ENCODE data around the gene MS4A18. TPM values are rescaled to one million over a fixed set of nuclear protein-coding genes. Genes with fewer than 3 reads are reported as not detected.
"Not testable (repeated sequence)": the region's sequence is repeated elsewhere in the genome, so short reads cannot be mapped to it uniquely, and the experiment has no call there.

MS4A18 gene
- not detected in 2 replicates for total RNA-seq (2014; rRNA removed; shearing (Covaris generic))

- no peak for DNase-seq (ENCODE audit: low read depth)
Observed at GRCh38 chr11:60724420-60724819, at the start of gene MS4A18. Gene MS4A18 (plus strand): TSS chr11:60724720.

- DNase-seq (ENCODE audit: low read depth) = not testable (repeated sequence)
Observed at GRCh38 chr11:60678231-60678630, 46.3 kb upstream of the MS4A18 start.

GRCh38 chr11:60679879-60680278 is 44.6 kb upstream of the MS4A18 start:
- no peak for DNase-seq (ENCODE audit: low read depth)

DNA sequence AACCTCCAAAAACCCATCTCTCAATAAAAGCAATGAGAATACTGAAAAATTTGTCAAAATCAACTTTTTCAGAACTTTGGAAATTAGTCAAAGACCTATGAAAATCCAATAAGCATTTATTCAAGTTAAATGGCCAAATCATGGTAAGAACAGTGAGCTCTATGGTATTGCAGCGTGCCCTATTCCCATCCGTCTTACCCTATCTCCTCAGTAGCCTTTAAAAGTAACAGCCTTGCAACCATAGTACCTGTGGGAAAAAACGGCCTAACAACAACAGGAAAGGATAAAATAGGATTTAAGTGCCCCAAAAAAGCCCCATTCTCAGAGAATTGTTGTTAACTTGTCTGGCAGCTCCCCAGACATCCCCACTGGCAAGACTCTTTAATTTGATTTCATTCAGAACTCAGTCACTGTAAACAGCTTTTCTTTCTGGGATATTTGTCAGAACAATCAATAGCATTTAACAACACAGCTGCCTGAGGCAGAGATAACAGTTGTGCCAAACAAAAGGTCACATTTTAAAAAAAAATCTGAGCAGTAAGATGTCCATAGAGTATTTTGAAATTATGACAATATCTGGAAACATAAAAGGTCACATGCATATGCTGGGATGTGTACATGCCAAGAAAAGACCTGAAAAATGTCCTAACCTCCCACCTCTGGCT is 43.9 kb upstream of the MS4A18 start:
- no peak for DNase-seq (ENCODE audit: low read depth)

GRCh38 chr11:60684541-60684848 is 40.0 kb upstream of the MS4A18 start:
- not testable (repeated sequence) for DNase-seq (ENCODE audit: low read depth)

DNA sequence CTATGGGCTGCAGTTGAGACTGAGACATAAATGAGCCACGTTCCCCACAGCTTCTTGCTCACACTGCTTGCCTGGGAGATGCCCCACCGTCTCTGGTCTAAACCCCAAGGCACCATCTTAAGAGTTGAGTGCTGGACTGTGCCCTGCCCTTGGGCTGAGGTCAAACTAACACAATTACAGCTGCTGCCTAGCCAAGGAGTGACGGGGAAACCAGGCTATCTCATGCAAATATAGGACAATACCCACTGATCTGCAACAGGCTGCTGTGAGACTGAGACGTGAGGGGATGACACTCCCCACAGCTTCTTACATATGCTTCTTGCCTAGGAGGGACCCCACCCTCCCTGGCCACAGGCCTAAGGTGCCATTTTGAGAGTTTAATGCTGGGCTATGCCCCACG is 32.9 kb upstream of the MS4A18 start:
- no peak for DNase-seq (ENCODE audit: low read depth)

DNA sequence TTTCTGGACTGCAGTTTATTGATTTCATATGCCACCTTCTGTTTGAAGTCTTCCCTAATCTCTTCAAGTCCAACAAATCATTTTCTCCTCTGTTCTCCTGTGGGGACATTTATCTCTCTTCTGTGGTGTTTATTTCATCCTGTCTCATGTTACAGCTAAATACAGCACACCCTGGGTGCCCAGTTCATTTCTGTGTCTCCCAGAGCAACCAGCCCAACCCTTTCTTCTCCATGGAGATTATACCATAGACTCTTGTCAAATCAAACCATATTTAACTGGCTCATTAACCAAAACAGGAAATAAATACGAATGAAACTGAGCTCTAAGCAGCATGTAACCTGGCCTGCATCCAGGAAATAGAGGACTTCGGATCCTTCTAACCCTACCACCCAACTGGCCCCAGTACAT is 25.2 kb upstream of the MS4A18 start, which contains the start of gene MS4A8:
TSS of gene MS4A8 (plus strand) at position 329 of the 408 bp plus-strand sequence. CDS start 1,249 bp downstream, outside the sequence.
- peak; percentile 13 for DNase-seq (ENCODE audit: low read depth)

GRCh38 chr11:60699936-60700335 is 24.6 kb upstream of the MS4A18 start:
- DNase-seq (ENCODE audit: low read depth) = no peak

GRCh38 chr11:60700689-60701468 is 23.6 kb upstream of the MS4A18 start:
- peak; percentile 28 for DNase-seq (ENCODE audit: low read depth)

DNA sequence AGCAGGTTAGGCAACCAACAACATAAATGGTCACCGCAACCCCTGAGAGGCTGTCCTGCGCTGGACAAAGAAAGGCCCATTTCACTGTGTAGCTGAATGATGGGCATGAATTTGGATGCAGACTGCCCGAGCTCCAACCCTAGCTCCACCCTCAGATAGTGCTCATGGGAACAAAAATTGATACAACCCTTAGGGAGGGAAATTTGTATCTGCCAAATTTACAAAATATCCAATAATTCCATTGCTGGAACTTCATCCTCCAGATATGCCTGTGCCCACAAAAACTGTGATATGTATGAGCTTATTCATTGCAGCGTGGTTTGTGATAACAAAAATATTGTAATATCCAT is 23.1 kb upstream of the MS4A18 start:
- DNase-seq (ENCODE audit: low read depth) = no peak

DNA sequence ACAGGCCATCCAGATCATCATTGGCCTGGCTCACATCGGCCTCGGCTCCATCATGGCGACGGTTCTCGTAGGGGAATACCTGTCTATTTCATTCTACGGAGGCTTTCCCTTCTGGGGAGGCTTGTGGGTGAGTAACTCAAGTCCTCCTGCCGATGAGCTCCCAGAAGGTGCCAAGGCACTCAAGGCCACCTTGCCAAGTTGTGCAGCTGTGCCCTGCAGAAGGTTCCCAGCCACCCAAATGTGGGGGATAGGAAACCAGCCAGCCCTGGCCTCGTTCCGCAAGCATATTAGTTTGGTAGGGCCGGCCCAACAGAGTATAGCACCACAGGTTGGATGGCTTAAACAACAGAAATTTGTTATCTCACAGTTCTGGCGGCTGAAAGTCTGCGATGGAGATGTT is 21.1 kb upstream of the MS4A18 start:
- DNase-seq (ENCODE audit: low read depth) = no peak

- DNase-seq (ENCODE audit: low read depth) = no peak
Observed at GRCh38 chr11:60705895-60706294, 18.6 kb upstream of the MS4A18 start.

DNA sequence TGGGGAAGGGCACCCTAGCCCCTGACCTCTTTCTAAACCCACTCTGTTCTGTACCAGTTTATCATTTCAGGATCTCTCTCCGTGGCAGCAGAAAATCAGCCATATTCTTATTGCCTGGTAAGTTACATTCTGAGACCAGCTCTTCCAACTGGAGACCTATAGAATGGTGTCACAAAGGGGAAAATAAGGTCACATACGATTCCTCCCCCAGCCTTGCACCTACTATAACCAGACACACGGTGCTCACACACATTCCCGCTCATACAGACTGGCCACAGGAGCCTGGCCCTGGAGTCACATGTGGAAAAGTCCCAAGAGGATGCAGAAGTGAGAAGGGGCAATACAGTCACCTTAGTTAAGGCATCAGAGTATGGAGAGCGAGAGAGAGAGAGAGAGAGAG is 17.6 kb upstream of the MS4A18 start:
- no peak for DNase-seq (ENCODE audit: low read depth)

DNA sequence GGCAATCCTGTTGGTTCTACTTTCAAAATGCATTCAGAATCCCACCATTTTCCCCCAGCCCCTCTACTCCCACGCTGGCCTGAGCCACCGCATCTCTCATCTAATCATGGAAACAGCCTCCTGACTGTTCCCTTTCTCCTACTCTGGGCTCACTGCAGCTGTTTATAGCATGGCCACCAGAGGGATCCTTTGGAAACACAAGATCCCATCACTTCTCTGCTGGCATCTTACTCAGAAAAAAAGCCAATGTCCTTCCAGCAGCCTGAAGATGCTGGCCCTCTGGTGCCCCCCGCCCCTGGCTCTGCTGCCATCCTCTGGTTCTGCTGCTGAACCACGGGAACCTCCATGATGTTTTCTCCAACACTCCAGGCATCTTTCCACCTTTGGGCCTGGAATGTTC is 14.0 kb upstream of the MS4A18 start:
- no peak for DNase-seq (ENCODE audit: low read depth)

GRCh38 chr11:60711276-60711675 is 13.2 kb upstream of the MS4A18 start:
- no peak for DNase-seq (ENCODE audit: low read depth)

DNA sequence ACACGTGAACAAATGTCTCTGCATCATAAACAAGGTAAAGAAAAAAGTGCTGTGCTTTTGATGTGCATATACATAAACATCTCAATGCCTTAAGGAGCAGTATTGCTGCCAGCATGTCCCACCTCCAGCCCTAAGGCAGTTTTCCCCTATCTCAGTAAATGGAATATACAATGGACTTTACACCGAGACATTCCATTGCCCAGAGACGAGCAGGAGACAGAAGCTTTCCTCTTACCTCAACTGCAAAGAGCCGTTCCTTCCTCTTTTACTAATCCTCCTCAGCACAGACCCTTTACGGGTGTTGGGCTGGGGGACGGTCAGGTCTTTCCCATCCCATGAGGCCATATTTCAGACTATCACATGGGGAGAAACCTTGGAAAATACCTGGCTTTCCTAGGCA is 11.1 kb upstream of the MS4A18 start:
- not testable (repeated sequence) for DNase-seq (ENCODE audit: low read depth)

- DNase-seq (ENCODE audit: low read depth) = peak; percentile 8
Observed at GRCh38 chr11:60717956-60718355, 6.6 kb upstream of the MS4A18 start.

DNA sequence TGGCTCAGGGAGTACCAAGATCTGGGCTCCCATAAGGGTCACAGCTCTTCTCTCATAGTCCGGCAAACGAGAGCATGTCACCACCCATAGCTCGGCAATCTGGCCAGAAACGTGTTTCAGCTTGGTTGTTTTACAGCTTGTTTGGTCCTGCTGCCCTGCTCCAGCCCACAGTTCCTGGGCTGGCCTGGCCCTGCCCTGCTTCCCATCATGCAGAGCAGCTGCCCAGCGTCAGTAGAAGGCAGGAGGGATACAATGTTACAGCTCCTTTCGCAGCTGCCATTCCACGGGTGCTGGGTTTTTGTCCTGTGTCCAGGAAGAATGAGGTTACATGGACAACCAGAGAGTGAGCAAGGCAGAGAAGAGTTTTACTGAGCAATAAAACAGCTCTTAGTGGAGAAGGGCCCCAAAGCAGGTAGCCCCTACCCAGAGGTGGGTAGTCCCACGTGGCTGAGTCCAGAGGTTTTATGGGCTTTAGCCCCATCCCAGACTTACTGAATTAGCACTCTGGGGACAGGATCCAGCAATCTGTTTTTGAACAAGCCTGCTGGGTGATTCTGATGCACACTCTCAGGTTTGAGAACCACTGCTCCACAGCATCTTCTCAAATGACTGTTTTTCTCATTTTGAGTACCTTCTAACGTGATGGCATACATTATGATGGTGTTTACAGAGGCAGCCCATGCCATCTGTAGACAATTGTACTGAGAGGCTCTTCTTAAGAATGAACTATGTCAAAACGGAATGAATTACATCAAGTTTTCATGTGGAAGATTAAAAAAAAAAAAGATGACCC is 5.8 kb upstream of the MS4A18 start:
- DNase-seq (ENCODE audit: low read depth) = no peak

- no peak for DNase-seq (ENCODE audit: low read depth)
Observed at GRCh38 chr11:60719391-60719790, 5.1 kb upstream of the MS4A18 start.

GRCh38 chr11:60720460-60720859 is 4.1 kb upstream of the MS4A18 start:
- no peak for DNase-seq (ENCODE audit: low read depth)

- DNase-seq (ENCODE audit: low read depth) = no peak
Observed at GRCh38 chr11:60725592-60725991, 1.1 kb downstream of the MS4A18 start.

DNA sequence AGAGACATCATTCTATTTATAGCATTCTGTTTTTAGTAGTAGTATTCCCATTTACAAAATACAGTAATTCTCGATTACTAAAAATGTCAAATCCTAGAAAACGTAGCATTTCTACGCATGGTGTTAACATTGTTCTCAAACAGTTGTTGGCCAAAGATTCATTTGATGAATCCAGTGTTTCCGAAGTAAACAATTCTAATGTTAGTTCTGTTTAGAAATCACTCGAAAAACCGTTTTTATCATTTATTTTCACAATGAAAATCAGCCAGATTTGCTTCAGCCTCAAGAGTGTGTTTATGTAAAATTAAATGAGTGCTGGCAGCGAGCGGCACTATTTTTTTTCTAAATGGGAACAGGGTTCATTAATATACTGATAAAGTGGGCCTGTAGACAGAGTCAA is 7.1 kb downstream of the MS4A18 start:
- no peak for DNase-seq (ENCODE audit: low read depth)

DNA sequence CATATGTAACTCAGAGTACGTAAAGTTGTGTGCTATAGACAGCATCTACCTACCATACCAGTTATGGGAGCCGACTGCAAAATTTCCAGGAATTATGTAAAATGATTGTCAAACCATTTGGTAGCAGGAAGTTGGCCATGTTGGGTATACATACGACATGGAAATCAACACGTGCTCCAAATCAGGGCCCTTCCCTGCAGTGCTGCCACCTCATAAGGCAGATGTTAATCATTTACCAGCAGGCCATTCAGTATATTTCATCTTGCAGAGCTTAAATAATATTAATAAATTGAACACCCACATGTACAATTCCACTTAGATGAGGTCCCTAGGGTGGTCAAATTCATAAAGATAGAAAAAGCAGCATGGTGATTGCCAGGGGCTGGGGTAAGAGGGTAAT is 9.8 kb downstream of the MS4A18 start:
- no peak for DNase-seq (ENCODE audit: low read depth)

Measured in Daoy (cell line).